Activated naive CD4-positive, alpha-beta T cell (primary cell): Measurements from ENCODE around the gene BICD2.

Experiments used
- DNase-seq, 4 experiments: peaks; one replicate each; lab custom pipeline; 2025; lab: John Stamatoyannopoulos, UW

BICD2 gene

DNA sequence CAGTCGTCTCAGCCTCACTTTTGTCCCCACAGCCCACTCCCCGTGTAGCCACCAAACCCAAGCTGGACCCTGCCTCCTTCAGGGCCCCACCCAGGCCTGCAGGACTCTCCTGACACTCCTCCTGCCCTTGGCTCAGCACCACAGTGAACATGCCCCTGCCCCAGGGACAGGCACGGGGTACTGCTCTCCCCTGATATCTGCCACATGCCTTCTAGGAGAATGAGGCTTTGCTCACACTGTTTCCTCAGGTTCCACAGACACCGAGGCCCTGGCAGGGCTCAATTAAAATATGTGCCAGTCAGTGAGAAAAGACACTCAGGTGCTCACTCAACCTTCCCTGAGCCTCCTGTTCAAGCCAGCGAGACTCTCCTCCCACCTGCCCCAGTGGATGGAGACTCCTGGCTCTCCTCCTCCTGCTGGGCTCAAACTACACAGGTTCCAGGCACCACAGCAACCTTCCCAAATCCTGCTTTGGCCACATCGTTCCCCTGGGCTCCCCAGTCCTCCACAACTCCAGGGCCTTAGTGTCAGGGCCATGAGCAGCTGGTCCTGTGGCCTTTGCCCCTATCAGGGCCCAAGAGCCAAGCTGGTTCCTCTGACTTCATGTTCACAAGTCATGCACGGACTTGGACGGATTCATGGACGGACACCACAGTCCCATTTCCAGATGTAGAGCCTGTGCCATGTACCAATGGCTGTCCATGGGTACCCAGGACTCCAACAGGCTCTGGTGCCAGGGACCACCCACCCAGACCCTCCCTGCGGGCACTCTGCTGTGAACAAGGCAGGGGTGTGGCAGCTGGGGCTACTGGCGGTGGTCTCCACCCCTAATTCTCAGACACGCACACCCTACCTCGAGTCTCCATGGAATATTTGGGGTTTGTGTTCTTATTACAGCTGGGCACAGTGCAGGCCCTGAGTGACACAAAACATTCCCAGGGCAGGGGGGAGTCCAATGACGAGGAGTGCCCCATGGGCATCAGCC, 36.6 kb downstream of the BICD2 start:
- DNase-seq = no peak

GRCh38 chr9:92726971-92727715, 37.5 kb downstream of the BICD2 start:
- no peak for DNase-seq

DNA sequence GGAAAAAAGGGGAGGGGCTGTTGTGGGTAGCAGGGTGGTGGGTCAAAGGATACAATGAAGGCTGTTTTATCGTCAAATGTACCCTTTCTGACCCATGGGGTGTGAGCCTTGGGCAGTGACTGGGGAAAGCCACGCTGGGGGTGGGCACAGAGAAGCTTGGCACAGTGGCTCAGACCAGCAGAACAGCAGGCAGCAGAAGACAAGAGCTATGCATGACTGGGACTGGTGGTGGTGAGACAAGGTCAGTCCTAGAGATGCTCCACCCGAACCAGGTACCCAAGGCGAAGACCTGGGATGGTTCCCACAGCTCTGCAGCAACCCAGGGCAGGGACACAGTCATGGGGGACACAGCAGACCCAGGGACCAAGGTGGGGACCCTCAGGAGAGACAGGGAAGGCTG, 38.3 kb downstream of the BICD2 start:
- no peak for DNase-seq

DNA sequence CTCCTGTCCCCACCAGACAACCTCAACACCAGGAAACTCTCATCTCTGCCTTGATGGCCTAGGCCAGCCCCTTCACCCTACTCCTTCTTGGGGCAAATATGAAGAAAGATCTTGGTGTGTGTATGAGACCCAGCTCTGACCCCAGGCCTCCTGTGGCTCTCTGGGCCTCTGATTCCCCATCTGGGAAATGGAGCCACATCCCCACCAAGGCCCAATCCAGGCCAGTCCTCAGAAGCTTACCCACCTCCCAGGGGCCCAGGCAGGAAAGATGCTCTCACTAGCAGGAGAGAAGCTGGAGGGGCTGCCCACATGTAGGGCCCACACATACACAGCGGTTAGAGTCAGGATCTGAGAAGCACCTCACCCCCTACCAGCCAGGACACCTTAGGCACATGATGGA, 38.9 kb downstream of the BICD2 start:
- DNase-seq = no peak

GRCh38 chr9:92725266-92725545, 39.4 kb downstream of the BICD2 start:
- DNase-seq = no peak

DNA sequence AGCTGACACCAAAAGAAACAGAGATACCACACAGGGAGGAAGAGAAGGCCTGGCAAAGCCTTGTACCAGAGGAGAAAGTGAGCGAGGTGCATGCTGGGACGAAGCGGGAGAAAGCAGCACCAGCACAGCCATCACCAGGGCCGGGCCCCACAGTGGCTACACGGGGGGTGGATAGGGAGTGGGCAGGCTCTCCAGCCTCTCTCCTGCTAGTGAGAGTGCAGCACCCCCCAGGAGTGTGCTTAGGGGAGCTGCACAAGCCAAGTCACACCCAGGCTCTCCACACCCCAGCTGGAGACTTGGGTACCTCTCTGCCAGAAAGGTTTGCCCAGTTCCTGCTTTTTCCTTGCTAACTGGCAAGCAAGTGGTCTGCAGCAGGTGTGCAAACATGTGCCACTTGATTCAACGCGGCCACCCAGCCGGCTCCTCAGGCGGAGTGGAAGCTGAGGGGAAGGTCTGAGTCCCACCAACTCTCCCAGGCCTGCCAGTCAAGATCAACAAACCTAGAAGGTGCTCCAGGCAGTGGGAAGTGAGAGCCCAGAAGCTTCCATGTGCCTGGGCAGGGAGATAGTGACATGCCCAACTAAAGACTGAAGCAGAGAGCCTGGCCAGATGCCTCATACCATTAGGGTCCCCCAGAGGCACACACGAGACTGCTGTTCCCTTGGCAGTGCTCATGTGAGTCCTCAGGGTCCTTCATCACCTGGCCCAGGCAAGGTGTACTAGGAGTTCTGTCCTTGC, 39.9 kb downstream of the BICD2 start:
- no peak for DNase-seq

DNA sequence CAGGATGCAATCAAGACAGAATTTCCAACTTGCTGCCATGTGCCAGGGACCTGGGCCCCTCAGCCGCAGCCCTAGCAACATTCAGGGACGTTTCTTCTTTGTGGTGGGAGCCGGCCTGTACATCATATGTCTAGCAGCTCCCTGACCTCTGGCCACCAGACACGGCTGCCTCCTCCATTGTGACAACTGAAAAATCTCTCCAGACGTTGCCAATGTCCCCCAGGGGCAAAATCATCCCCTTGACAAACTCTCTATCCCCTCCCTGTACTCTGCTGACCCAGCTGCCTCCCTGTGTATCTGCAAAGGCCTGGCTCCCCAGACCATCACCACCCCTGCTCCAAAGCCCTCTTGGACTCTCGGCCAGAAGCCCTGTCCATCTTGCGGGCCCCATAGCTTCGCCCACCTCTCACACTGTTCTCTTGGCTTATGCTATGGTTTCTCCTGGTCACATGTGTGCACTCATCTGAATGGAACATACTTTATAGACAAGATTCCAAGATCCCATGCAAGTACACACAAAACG, 40.8 kb downstream of the BICD2 start:
- DNase-seq = no peak

- no peak for DNase-seq
Measured at GRCh38 chr9:92723299-92723625, 41.4 kb downstream of the BICD2 start.

DNA sequence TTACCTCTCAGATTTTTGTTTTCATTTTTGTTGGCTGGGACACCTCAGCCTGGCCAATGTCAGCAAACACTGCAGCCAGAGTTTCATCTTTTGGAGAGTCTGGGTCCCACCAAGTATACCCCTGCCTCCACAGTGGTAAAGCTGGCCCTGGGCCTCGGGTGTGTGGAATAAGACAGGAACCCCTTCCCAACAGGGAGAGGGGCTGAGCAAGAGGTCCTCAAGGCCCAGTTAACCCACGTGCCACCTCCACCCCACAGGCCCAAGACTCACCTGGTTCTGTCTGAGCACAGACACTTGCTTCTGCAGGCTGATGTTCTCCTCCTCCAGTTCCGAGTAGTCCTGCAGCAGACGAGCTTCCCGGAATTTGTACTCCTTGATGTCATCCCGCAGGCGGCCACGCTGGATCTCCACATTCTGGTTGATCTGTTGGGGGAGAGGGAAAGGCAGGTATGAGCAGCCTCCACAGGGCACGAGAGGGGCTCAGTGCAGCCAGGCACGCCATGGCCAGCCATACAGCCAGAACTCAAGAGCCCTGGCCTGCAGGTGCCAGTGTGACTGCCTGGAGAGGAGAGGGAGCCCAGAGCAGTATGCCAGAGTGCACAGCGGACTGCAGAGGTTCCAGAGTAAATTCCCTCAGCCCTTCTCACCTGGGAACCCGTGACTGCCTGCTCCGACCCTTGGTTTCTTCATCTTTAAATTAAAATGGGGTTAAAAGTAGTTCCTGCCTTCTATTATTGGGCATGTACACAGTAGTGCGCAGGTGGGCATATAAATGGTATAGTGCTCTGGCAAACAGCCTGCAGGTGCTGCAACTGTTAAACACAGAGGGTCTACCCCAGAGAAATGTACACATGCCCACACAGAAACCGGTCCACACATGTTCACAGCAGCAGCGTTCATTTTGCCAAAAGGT, 42.0 kb downstream of the BICD2 start:
- DNase-seq = no peak

GRCh38 chr9:92721548-92721947, 43.1 kb downstream of the BICD2 start:
- DNase-seq = no peak

DNA sequence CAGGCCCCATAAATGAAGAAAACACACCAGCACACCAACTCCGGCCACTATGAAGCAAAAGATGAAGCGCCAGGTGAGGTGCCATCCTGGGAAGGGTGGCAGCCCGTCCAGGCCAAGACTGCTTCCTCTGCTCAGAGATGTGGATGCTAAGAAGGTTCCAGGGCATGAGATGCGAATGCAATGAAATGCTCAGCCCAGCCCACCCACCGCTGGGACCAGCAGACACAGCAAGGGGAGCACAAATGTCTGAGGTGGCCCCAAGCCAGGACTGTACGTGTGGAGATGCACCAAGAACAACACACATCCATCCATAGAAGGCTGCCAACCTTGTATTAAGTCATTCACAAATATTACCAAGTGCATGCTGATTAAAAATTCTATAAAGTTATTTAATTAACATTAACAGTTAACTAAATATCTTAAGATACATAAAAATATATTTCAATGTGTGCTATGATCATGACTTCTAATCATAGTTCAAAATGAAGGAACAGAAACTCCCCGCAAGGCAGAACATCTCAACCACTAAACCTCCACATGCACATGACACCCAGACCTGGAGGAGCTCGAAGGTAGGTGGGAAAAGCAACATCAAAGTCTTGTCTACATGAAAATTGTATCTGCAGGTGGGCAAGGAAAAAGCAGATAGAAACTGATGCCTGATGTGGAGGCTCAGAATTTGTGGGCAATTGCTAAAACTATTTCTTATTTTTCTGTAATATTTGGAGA, 43.7 kb downstream of the BICD2 start:
- DNase-seq = no peak

GRCh38 chr9:92720209-92720765, 44.3 kb downstream of the BICD2 start:
- DNase-seq = no peak

- no peak for DNase-seq
Measured at GRCh38 chr9:92719028-92719647, 45.5 kb downstream of the BICD2 start.

GRCh38 chr9:92718086-92719001, 46.3 kb downstream of the BICD2 start:
- no peak for DNase-seq

DNA sequence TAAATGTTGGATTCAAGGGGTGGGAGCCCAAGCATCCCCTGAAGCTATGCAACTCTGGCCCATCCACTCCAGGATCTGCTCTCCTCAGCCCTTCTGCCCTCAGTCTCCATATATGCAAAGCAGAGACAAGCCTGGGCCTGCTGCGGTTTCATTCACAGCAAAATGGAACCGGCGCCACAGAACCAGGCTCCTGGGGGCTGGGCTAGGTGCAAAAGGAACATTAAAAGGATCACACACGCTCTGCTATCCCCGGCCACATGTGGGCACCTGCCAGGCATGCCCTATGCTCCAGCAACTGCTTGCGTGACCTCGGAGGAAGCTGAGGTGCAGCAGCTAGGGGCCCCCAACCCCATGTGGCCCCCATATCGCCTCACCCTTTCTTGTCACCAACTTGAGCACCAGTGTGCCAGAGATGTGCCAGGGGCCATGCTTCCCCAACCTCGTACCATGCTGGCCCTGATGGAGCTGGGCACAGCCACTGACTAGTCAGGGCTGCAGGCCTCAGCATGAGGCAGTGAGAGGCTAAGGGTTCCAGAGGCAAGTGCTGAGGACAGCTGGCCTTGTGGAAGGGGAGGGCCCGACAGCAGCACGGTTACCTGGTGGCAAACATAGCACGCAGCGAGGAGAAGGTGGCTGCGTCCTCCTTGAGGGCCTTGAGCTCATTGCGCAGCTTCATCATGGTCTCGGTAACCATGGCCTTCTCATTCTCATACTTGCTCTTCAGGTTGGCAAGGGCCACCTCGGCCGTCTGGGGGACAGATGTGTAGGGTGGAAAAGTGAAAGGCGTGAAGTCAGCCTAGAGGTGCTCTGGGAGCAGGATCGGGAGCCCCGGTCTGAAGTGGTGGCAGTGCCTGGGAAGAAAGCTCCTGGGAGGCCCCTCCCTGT, 47.2 kb downstream of the BICD2 start:
- no peak for DNase-seq

- DNase-seq = peak; percentile 67 to 90 (median 86)
Measured at GRCh38 chr9:92716557-92716956, 48.1 kb downstream of the BICD2 start.

DNA sequence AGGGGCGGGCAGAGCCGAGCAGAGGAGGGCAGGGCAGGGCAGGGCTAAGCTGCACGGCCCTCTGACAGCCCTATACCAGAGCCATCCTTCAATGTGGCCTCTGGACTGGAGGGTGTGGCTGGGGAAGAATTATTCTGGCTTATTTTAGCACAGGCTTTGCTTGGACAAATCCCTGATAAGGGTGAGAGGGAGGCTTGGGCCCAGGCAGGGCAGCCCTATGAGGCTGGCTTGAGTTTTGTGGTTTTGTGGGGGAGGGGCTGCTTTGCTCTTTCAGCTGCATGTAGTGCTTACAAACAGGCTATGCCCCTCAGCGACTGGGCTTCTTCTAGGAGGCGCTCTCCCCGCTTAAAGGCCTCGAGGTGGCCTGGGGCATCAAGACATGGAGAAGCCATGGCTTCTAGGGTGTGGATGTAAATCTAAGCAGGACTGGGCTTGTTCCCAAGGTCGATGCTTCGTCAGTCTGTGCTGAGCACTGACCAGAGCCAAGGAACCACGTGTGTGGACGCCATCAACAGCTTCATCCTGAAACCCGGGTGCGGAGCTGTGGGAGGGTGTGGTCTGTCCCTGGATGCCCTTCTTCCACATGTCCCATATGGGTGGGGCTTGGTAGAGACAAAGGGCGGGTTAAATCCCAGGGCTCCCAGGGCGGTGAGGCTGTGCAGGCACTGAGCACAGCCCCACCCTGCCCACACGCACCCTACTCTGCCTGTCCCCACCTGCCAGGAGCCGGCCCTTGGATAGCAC, 49.0 kb downstream of the BICD2 start:
- no peak for DNase-seq
